GM23338 (cell line): ENCODE data around the gene RGS7. TPM values are rescaled to one million over a fixed set of nuclear protein-coding genes. Genes with fewer than 3 reads are reported as not detected.

ENCODE experiments used
- ATAC-seq: fragments of 200-7000 bp; cut with Tn5 transposase; 3 replicates; pipeline ENCODE4 v1.9.1; 2020
- DNase-seq: peaks from one replicate; pipeline ENCODE4 v3.0.0-alpha.2; 2015; ENCODE audit warnings: low spot score
- H2AFZ ChIP-seq: fragments of 200-600 bp; sonication (generic); 2 replicates; pipeline ENCODE4 v1.8.0; 2016; ENCODE audit warnings: antibody characterized with exemption, mild to moderate bottlenecking, moderate library complexity
- H3F3A ChIP-seq: fragments of 200-600 bp; sonication (generic); replicated peaks from 2 replicates; pipeline ENCODE4 v1.8.0; 2017; ENCODE audit warnings: antibody characterized with exemption, mixed run types, low read depth
- H3K27ac ChIP-seq: fragments of 200-600 bp; sonication (generic); 2 replicates; pipeline ENCODE4 v1.6.1; 2016; ENCODE audit warnings: low read depth
- H3K27me3 ChIP-seq: fragments of 200-600 bp; sonication (generic); 2 replicates; pipeline ENCODE4 v1.8.0; 2016; ENCODE audit warnings: mild to moderate bottlenecking, mixed run types, moderate library complexity; ENCODE audit not compliant: insufficient read depth
- H3K36me3 ChIP-seq: fragments of 200-600 bp; sonication (generic); 2 replicates; pipeline ENCODE4 v1.8.0; 2016; ENCODE audit warnings: mild to moderate bottlenecking; ENCODE audit not compliant: insufficient read depth
- H3K4me1 ChIP-seq: fragments of 200-600 bp; sonication (generic); 2 replicates; pipeline ENCODE4 v1.8.0; 2016; ENCODE audit warnings: mild to moderate bottlenecking, moderate library complexity; ENCODE audit not compliant: insufficient read depth
- H3K4me2 ChIP-seq: fragments of 200-600 bp; sonication (generic); 2 replicates; pipeline ENCODE4 v1.7.1; 2017; ENCODE audit warnings: mixed run types
- H3K4me3 ChIP-seq: fragments of 200-600 bp; sonication (generic); 2 replicates; pipeline ENCODE4 v1.6.1; 2016; ENCODE audit warnings: mixed run types
- H3K79me2 ChIP-seq: fragments of 200-600 bp; sonication (generic); replicated peaks from 2 replicates; pipeline ENCODE4 v1.8.0; 2017; ENCODE audit warnings: mild to moderate bottlenecking; ENCODE audit not compliant: insufficient read depth
- H3K9me2 ChIP-seq: fragments of 200-600 bp; sonication (generic); 2 replicates; pipeline ENCODE4 v1.8.0; 2017; ENCODE audit not compliant: insufficient read depth
- H4K20me1 ChIP-seq: fragments of 200-600 bp; sonication (generic); replicated peaks from 2 replicates; pipeline ENCODE4 v1.8.0; 2017; ENCODE audit warnings: mild to moderate bottlenecking; ENCODE audit not compliant: insufficient read depth
- H3K27ac Mint-ChIP-seq: 2 replicates; pipeline ENCODE4 v1.8.0; 2020; ENCODE audit warnings: inconsistent platforms, mild to moderate bottlenecking, moderate library complexity, mixed read lengths
- H3K27me3 Mint-ChIP-seq: 3 replicates; pipeline ENCODE4 v1.8.0; 2022; ENCODE audit warnings: low read depth, mild to moderate bottlenecking, moderate library complexity, mixed read lengths, inconsistent platforms; ENCODE audit not compliant: insufficient read depth, poor library complexity
- H3K36me3 Mint-ChIP-seq: 3 replicates; pipeline ENCODE4 v1.8.0; 2021; ENCODE audit warnings: low read depth, mild to moderate bottlenecking, inconsistent platforms, moderate library complexity, mixed read lengths
- H3K4me1 Mint-ChIP-seq: 3 replicates; pipeline ENCODE4 v1.8.0; 2020; ENCODE audit warnings: mild to moderate bottlenecking, inconsistent platforms, mixed read lengths
- H3K4me3 Mint-ChIP-seq: 3 replicates; pipeline ENCODE4 v1.8.0; 2021; ENCODE audit warnings: moderate library complexity, mild to moderate bottlenecking, inconsistent platforms, mixed read lengths
- H3K9me3 Mint-ChIP-seq: 3 replicates; pipeline ENCODE4 v1.8.0; 2020; ENCODE audit warnings: moderate library complexity, mild to moderate bottlenecking, inconsistent platforms, mixed read lengths
- CREB1 ChIP-seq: fragments of 250-450 bp; sonication (Bioruptor Pico); IDR thresholded peaks from 2 replicates; pipeline ENCODE4 v1.5.0; 2020; ENCODE audit warnings: low read depth, mild to moderate bottlenecking, moderate library complexity
- CTCF ChIP-seq, 2 experiments: fragments of 200-600 bp in 1 of 2; sonication (generic) in 1 of 2; conservative IDR thresholded peaks; 2 replicates each; pipeline versions ENCODE4 v1.5.1 to v1.6.1; 2016 to 2017; ENCODE audit warnings: antibody characterized with exemption in 2 of 2, low read depth in 2 of 2, mild to moderate bottlenecking in 2 of 2, moderate library complexity in 1 of 2
- ETS1 ChIP-seq: IDR thresholded peaks from 2 replicates; pipeline ENCODE4 v1.6.1; 2016; ENCODE audit warnings: antibody characterized with exemption
- EZH2 ChIP-seq: fragments of 200-600 bp; sonication (generic); IDR thresholded peaks from one replicate; pipeline ENCODE4 v1.8.0; 2017; ENCODE audit warnings: antibody characterized with exemption, mild to moderate bottlenecking, low read depth; ENCODE audit not compliant: unreplicated experiment
- EZH2phosphoT487 ChIP-seq: fragments of 200-600 bp; sonication (generic); IDR thresholded peaks from one replicate; pipeline ENCODE4 v1.8.1; 2018; ENCODE audit warnings: antibody characterized with exemption; ENCODE audit not compliant: unreplicated experiment
- JUNB ChIP-seq: IDR thresholded peaks from one replicate; pipeline ENCODE4 v1.6.1; 2016; ENCODE audit warnings: antibody characterized with exemption; ENCODE audit not compliant: unreplicated experiment
- NANOG ChIP-seq: IDR thresholded peaks from 2 replicates; pipeline ENCODE4 v1.6.1; 2016; ENCODE audit warnings: antibody characterized with exemption, borderline replicate concordance
- POLR2AphosphoS5 ChIP-seq: IDR thresholded peaks from 2 replicates; pipeline ENCODE4 v1.6.1; 2016; ENCODE audit warnings: antibody characterized with exemption, low read depth
- REST ChIP-seq: IDR thresholded peaks from one replicate; pipeline ENCODE4 v1.6.1; 2018; ENCODE audit warnings: antibody characterized with exemption; ENCODE audit not compliant: unreplicated experiment
- STAT1 ChIP-seq: IDR thresholded peaks from one replicate; pipeline ENCODE4 v1.6.1; 2016; ENCODE audit warnings: antibody characterized with exemption; ENCODE audit not compliant: unreplicated experiment
- ZNF114 ChIP-seq: fragments of 250-450 bp; sonication (Bioruptor Pico); IDR thresholded peaks from 2 replicates; pipeline ENCODE4 v1.5.0; 2020; ENCODE audit warnings: mild to moderate bottlenecking, moderate library complexity
- ZNF331 ChIP-seq: fragments of 250-450 bp; sonication (Bioruptor Pico); IDR thresholded peaks from 2 replicates; pipeline ENCODE4 v1.5.0; 2020; ENCODE audit warnings: low read depth, mild to moderate bottlenecking, moderate library complexity
- polyA plus RNA-seq: library from polyadenylated mRNA; unstranded; fragments of >200 nt; fragmentation: Nextera tagmentation; extraction: Ambion mirVana; gene quantifications from 2 replicates; pipeline ENCODE4 v1.2.1, GENCODE V29; 2016
- total RNA-seq: library from RNA; depleted of rRNA; stranded (reverse); fragments of >200 nt; shearing (Covaris generic); gene quantifications from 2 replicates; pipeline ENCODE4 v1.2.3, GENCODE V29; 2014

Gene RGS7
- total and polyA plus RNA-seq, 2 experiments from 2014 or later = 2.0 to 2.2 TPM

GRCh38 chr1:240831191-240831631 lies 525.8 kb downstream of the RGS7 start:
- Histone ChIP-seq H3K79me2 (no peaks in the 10 kb centered on the region), H3K27ac (no peak overlapping the region), H3K9me2 (no peaks in the 10 kb centered on the region), H3K4me2 (no peak overlapping the region), H4K20me1 (no peaks in the 10 kb centered on the region), H2AFZ (no peak overlapping the region), H3K4me1 (no peaks in the 10 kb centered on the region), H3F3A (no peaks in the 10 kb centered on the region), H3K4me3 (no peak overlapping the region), H3K36me3 (no peaks in the 10 kb centered on the region), H3K27me3 (no peaks in the 10 kb centered on the region)
- Mint-ChIP-seq H3K27ac (no peak overlapping the region), H3K9me3 (no peaks in the 10 kb centered on the region), H3K27me3 (no peaks in the 10 kb centered on the region), H3K36me3 (no peaks in the 10 kb centered on the region), H3K4me1 (no peaks in the 10 kb centered on the region), H3K4me3 (no peak overlapping the region)
- DNase-seq (no peak), ATAC-seq (no peak)
- TF ChIP-seq STAT1 (no peak), JUNB (no peak), ZNF114 (no peak), EZH2 (no peak), REST (no peak), CREB1 (CRISPR knock-in tag) (no peak)

GRCh38 chr1:240829487-240829886 lies 527.5 kb downstream of the RGS7 start:
- Histone ChIP-seq H3K36me3 (no peaks in the 10 kb centered on the region), H2AFZ (no peak overlapping the region), H3K4me2 (no peak overlapping the region), H3K9me2 (0 out of 2 replicates have a peak, but pooled peaks cover 2% of the 10 kb centered on the region), H3F3A (no peaks in the 10 kb centered on the region), H3K27me3 (no peaks in the 10 kb centered on the region), H3K79me2 (no peaks in the 10 kb centered on the region), H3K4me1 (no peaks in the 10 kb centered on the region), H4K20me1 (no peaks in the 10 kb centered on the region), H3K27ac (no peak overlapping the region), H3K4me3 (no peak overlapping the region)
- DNase-seq = no peak
- H3K4me3 Mint-ChIP-seq = no peak overlapping the region
- no peak overlapping the region for H3K27ac Mint-ChIP-seq
- no peaks in the 10 kb centered on the region for H3K27me3 Mint-ChIP-seq
- no peaks in the 10 kb centered on the region for H3K36me3 Mint-ChIP-seq
- no peaks in the 10 kb centered on the region for H3K9me3 Mint-ChIP-seq
- no peaks in the 10 kb centered on the region for H3K4me1 Mint-ChIP-seq
- ATAC-seq = no peak
- TF ChIP-seq REST (no peak), EZH2phosphoT487 (no peak), CTCF (conservative IDR thresholded peaks at IDR 0.05; ENCODE audit: low read depth in 2 of 2) (no peak), ZNF114 (no peak), ETS1 (no peak), POLR2AphosphoS5 (no peak), ZNF331 (CRISPR knock-in tag) (no peak), NANOG (no peak), CREB1 (CRISPR knock-in tag) (no peak)
